GM10266 (cell line): Measurements from ENCODE around the gene ZDHHC11B.
A peak's percentile ranks its signal among the peaks of the same experiment; 100 is the strongest.
"Not testable (repeated sequence)": the region's sequence is repeated elsewhere in the genome, so short reads cannot be mapped to it uniquely, and the experiment has no call there.

Source experiments
- DNase-seq: peaks from one replicate; pipeline ENCODE4 v3.0.0; 2012; ENCODE audit errors: extremely low spot score
- CTCF ChIP-seq: IDR thresholded peaks from 2 replicates; pipeline ENCODE4 v1.5.1; 2012; ENCODE audit warnings: mild to moderate bottlenecking, low read depth; ENCODE audit not compliant: control insufficient read depth, insufficient read depth; ENCODE audit errors: missing control alignments

Gene ZDHHC11B

DNA sequence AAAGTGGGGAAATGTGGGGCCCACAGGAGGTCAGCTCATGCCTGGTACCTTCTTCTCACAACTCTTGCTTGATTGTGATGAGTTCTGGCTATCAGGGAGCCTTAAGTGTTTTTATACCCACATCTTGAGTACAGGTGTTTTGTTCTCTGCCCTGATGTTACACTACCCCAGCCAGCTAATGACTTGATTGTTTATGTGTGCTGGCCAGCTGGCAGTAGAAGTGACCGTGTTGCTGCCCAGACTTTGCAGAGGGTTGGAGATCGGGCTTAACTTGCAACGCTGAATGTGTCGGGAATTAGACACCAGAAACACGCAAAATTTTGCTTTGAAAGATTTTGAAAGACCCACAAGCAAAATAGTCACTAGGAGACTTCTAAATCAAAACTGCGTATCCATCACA, 16.9 kb upstream of the ZDHHC11B start:
- DNase-seq: no peak
- no peak for TF ChIP-seq CTCF

- not testable (repeated sequence) for DNase-seq
Measured at GRCh38 chr5:801055-801454, 16.5 kb upstream of the ZDHHC11B start.

GRCh38 chr5:798505-799138, 14.1 kb upstream of the ZDHHC11B start:
- not testable (repeated sequence) for DNase-seq

DNA sequence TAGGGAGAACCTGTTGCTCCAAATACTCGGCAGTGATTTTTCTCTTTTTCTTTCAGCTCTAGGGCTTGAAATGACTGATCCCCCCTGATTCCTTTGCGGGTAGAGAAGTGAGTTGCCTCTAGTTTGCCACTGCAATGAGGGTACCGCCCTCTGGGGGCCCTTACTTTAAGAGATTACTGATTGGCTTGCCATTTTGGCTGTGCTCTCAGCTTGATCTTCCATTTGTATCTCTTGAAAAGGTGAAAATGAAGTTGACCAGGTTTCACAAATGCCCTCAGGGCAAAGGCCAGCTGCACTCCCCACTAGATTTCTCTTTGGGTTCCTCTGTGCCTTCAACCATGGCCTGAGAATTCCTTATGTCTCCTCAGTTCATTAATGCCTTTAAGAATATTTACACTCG, 13.5 kb upstream of the ZDHHC11B start:
- not testable (repeated sequence) for DNase-seq

DNA sequence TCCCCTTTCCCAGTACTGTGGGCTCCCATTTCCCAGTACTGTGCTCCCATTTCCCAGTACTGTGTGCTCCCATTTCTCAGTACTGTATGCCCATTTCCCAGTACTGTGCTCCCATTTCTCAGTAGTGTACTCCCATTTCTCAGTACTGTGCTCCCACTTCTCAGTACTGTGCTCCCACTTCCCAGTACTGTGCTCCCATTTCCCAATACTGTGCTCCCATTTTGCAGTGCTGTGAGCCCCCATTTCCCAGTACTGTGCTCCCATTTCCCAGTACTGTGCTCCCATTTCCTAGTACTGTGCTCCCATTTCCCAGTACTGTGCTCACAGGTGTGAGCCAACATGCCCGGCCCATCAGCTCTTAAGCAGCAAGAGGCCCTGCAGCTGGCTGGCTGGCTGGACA, 11.3 kb upstream of the ZDHHC11B start:
- not testable (repeated sequence) for DNase-seq

DNA sequence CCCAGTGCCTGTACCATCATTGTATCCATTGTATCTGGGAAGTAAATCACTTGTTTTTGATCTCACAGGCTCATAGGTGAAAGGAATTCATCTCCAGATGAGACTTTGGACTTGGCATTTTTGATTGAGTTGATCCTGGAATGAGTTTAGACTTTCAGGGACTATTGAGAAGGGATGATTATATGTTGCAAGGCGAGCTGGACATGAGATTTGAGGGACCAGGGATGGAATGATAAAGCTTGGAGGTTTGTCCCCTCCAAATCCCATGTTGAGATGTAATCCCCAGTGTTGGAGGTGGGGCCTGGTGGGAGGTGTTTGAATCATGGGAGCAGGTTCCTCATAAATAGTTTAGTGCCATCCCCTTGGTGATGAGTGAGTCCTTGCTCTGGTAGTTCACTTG, 10.4 kb upstream of the ZDHHC11B start:
- DNase-seq: not testable (repeated sequence)

- not testable (repeated sequence) for DNase-seq
Measured at GRCh38 chr5:788703-789102, 4.2 kb upstream of the ZDHHC11B start.

DNA sequence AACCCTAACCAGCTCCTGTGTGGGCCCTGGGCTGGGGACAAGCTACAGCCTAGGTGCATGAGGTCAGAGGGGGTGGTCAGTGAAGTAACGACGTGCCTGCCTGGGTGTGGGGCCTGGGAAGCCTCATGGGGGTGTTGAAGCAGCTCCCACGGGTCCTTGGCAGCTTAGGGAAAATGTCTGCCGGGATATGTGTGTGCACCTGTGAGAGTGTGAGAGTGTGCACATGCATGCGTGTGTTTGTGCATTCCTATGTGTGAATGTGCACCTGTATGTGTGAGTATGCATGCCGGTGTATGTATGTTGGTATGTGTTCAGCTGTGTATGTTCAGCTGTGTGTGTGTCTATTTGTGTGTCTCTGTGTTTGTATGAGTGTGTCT, 3.3 kb upstream of the ZDHHC11B start:
- DNase-seq: not testable (repeated sequence)

GRCh38 chr5:787224-787856, 2.8 kb upstream of the ZDHHC11B start:
- not testable (repeated sequence) for DNase-seq

GRCh38 chr5:785181-785705, 714 bp upstream of the ZDHHC11B start:
- DNase-seq: peak; percentile 4

DNA sequence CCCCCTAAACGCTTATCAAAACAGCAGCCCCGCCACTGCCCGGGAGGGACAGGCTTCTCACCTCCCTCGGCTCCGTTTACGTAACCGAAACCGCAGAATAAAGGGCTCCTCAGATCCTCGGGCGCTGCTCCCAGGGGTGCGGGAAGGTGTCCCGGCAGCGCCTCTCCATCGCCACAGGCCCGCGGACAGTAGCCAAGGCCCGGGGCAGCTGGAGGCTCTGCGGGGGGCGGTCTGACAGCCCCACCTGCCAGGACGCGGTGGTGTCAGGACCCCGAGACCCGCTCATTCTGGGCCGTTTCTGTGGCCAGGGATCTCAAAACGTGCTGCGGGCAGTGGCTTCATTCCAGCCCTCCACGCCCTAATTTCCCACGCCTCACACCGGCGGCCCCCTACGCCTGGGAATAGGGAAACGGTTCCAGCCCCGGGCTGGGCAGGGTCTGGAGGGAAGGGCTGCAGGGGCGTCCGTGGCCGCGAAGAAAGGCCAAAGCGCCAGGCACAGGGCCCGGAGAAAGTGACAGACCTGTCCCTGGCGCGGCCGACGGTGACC, 575 bp downstream of the ZDHHC11B start:
- peak; percentile 8 for DNase-seq

GRCh38 chr5:783049-783802, 1.3 kb downstream of the ZDHHC11B start:
- not testable (repeated sequence) for DNase-seq

DNA sequence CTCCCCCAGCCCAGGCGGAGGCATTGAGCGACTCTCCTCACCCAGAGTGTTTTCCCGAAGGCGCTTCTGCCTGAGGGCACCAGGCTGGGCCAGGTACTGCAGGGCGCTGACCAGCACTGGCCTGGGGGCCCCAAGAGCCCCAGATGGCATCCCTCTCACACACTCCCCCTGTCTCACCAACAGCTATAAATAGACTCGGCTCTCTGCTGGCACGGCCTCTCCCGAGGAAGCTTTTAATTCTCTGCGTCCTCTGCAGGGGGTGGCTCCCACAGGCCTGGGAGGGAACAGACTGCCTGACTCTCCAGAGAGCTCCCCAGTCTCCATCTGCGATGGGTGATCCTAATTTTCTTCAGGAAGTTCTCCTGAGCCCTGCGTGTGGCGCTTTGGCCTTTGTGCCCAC, 2.2 kb downstream of the ZDHHC11B start:
- DNase-seq: not testable (repeated sequence)

DNA sequence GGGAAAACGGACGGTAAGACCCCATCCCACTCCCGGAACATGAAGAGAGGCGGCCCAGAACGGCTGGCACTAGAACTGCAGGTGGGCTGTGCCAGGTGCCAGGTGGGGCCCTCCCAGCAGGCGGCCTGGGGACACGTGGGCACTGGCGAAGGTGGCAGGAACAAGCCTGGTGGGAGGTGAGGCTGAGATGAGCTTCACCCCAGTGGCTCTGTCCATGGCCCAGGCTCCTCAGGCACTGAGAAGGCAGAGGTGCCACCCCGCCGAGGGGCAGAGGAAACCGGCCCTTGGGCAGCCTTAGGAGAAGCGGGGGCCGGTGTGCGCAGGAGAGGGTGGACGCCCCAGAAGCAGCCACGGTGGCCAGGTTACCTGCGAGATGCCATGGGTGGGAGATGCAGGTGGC, 4.0 kb downstream of the ZDHHC11B start:
- not testable (repeated sequence) for DNase-seq

GRCh38 chr5:778967-779366, 5.6 kb downstream of the ZDHHC11B start:
- not testable (repeated sequence) for DNase-seq

DNA sequence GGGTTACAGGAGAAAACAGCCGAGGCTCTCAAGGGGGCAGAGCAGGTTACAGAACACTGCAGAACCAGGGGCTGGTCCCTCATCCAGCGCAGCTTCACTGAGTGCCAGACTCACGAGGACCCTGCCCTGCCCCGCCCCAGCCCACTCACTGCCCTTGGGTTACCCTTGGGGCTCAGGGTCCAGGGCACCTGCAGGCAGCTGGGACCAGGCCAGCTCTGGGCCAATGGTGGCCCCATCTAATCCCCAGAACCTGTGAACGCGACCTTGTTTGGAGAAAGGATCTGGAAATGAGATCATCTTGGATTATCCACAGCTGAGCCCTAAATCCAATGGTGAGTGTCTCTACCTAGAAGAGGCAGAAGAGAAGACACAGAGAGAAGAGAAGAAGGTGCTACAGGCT, 6.1 kb downstream of the ZDHHC11B start:
- not testable (repeated sequence) for DNase-seq
